ENCODE measurements around the gene ZC3H12D. TPM values are rescaled to one million over a fixed set of nuclear protein-coding genes. Genes with fewer than 3 reads are reported as not detected.

Gene ZC3H12D
- total RNA-seq, 1 donor from 2014 or later: not detected

DNA sequence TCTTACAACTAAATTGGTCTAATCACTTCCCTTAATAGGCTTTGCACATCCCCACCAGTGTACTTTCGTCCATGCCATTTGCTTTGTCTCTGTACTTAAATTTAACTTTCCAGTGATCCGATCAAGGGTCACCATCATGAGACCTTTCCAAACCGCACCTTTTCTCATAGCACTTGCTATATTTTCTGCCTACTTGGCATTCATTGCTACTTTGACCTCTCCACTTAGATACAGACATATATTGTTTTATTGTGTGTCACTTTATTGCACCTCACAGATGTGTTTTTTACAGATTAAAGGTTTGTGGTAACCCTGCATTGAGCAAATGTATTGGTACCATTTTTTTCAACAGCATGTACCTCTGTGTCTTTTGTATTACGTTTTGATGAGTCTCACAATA, 70.0 kb downstream of the ZC3H12D start:
- no peak for DNase-seq (ENCODE audit: low read depth in 2 of 2)

DNA sequence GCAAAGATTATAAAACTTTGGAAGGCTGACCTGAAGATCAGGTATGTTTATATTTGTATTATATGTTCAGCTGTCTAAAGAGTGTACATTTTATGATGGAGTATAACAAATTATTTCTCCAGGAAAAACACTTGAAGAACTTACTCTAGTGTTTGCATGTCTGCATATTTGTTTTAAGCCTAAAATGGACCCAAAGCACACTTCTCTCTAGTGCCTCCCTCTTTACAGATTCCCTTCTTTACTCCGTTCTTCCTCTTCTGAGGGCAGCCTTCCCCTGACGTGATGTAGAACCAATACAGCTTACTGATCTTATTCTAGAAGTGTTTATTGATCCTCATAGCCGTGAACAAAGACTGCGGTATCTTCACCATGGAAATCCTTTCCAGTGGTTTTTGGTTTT, 70.8 kb downstream of the ZC3H12D start:
- no peak for DNase-seq (ENCODE audit: low read depth in 2 of 2)

DNA sequence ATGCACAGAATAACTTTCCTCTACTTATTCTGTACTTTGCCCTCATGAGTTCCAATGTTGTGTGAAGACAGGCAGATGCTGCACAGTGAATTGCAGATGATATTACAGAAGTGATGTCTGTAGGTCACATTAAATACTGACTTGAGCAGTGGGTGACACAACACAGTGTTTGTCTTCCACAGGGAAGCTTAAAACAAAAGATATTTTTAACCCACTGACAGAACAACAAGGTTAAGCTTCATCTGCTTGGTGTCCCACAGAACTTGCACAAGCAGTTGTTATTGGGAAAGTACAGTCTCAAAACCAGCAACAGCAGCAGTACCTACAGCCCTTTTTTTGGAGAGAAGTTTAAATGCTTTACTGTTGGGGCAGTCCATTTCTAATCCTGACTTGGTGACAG, 74.3 kb downstream of the ZC3H12D start:
- DNase-seq (ENCODE audit: low read depth in 2 of 2): no peak

DNA sequence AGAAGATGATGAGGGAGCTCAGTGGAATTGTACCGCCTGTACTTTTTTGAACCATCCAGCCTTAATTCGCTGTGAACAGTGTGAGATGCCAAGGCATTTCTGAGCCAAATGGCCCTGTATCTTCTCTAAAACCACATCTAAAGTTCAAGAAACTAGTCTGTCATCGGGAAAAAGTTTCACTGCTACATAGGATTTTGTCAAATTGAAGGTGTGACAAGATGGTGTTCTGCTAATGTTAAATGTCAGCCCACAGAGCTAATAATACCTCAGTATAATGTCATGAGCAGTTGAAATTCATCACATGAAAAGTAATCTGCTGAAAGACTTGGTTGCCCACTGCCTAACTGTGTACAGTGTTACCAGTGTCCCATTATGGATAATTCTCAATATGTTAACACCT, 75.2 kb downstream of the ZC3H12D start:
- DNase-seq (ENCODE audit: low read depth in 2 of 2): no peak

DNA sequence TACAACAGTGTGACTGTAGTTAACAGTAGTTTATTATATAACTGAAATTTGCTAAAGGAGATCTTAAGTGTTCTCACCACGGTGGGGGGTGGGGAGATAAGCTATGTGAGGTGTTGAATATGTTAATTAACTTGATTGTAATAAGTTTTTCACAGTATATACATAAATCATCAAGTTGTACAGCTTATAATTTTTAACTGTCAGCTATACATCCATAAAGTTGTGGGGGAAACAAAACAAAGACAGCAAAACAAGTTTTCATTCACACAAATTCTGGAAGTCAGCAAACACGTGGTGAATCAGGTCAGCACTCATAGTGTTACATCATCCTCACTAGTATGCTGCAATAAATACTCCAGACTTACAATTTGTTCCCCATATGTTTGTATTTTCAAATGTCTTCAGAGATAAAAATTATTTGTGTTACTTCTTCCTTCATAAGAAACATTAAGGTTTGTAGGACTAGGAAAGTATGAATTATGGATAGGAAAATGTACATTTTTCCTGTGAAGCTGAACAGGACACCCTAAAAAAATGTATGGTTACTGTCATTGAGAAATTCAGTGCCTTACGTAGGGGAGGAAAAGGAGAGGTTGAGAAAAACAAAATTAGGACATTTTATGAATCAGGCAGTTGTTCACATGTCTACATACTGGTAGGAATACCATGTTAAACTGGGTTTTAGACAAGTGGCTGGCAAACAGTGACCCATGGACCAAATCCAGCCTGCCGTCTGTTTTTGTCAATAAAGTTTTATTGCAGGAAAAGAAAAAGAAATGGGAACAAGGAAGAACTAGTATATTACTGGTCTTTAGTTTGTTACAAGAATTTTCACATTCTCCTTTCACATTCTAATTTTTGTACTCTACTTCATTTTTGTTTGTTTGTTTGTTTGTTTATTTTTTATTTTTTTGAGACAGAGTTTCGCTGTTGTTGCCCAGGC, 78.7 kb downstream of the ZC3H12D start:
- DNase-seq (ENCODE audit: low read depth in 2 of 2): no peak

DNA sequence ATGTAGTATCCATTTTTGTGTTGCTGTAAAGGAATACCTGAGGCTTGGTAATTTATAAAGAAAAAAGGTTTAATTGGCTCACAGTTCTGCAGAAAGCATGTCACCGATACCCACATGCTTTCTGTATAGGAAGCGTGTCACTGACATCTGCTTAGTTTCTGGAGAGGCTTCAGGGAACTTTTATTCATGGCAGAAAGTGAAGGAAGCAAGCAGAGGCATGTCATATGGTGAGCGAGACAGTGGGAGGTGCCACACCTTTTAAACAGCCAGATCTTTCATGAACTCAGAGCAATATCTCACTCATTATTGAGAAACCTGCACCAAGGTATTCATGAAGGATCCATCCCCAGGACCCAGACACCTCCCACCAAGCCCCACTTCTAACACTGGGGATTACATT, 81.3 kb downstream of the ZC3H12D start:
- DNase-seq (ENCODE audit: low read depth in 2 of 2): no peak

DNA sequence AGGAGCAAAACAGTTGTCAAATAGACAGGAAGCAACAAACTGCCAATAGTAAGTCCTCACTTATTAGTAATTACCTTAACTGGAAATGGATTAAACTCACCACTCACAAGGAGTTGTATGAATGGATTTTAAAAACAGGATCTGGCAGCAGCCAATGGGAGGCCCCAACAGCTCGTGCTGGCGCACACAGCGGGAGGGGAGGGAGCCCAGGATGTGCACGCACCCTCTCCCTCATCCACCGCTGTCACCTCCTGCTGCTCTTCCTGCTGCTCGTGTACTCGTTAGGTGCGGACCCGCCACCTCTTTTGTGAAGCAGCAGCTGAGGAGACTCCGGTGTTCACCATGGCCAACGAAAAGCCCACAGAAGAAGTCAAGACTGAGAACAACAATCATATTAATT, 84.8 kb downstream of the ZC3H12D start, which contains the start of gene SUMO4:
SUMO4 (plus strand) TSS at position 213 of the 400 bp plus-strand sequence; CDS start at position 343, 130 bp downstream.
- no peak for DNase-seq (ENCODE audit: low read depth in 2 of 2)

DNA sequence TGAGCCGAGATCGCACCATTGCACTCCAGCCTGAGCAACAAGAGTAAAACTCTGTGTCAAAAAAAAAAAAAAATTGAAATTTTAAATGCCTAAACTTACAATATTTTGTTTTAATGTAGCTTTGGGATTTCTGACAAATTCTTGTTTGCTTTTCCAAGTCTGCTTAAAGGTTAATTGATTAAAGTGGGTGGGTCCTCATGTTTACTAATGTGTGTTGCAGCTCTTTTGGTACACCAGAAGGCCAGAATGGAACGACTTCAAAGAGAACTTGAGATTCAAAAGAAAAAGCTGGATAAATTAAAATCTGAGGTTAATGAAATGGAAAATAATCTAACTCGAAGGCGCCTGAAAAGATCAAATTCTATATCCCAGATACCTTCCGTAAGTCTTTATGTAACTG, 87.4 kb downstream of the ZC3H12D start:
- no peak for DNase-seq (ENCODE audit: low read depth in 2 of 2)

Other genes starting within 250 kb of the ZC3H12D start
- gene TAB2, start 167.3 kb downstream of the ZC3H12D start, total RNA-seq: 11.8 and 12.9 TPM in 2 replicates
- 0.44 and 1.2 TPM in 2 replicates for gene SUMO4, start 84.8 kb downstream of the ZC3H12D start, total RNA-seq
- 18.1 and 21.8 TPM in 2 replicates for gene PPIL4, start 61.0 kb upstream of the ZC3H12D start, total RNA-seq
- 35.1 and 42.1 TPM in 2 replicates for gene GINM1, start 81.4 kb upstream of the ZC3H12D start, total RNA-seq
- 13.5 and 14.9 TPM in 2 replicates for gene KATNA1, start 163.7 kb upstream of the ZC3H12D start, total RNA-seq
- gene LATS1, start 233.1 kb upstream of the ZC3H12D start, total RNA-seq: 4.6 and 7.1 TPM in 2 replicates

Measured in lung microvascular endothelial cell (primary cell).